ENCODE measurements around the gene JARID2.
A peak's percentile ranks its signal among the peaks of the same experiment; 100 is the strongest.

Gene JARID2

GRCh38 chr6:15408008-15408407 lies 162.1 kb downstream of the JARID2 start:
- Histone ChIP-seq H3K9me3 (ENCODE audit: control extremely low read depth in 1 of 5, control insufficient read depth in 4 of 5, insufficient read depth in 2 of 5, low read depth in 1 of 5, low read length in 4 of 5) (no peaks in the 10 kb centered on the region), H3K36me3 (ENCODE audit: control insufficient read depth in 4 of 4, insufficient read depth in 4 of 4, low read length in 3 of 4) (no peaks in the 10 kb centered on the region), H3K27ac (ENCODE audit: insufficient read depth in 1 of 2, low read depth in 1 of 2, low read length in 2 of 2, poor library complexity in 1 of 2, severe bottlenecking in 2 of 2) (no peak overlapping the region), H3K27me3 (replicated peaks in 2 of 5; ENCODE audit: control insufficient read depth in 4 of 5, insufficient read depth in 5 of 5, low read length in 4 of 5) (no peaks in the 10 kb centered on the region), H3K4me3 (ENCODE audit: control insufficient read depth in 1 of 7, extremely low read depth in 1 of 7, insufficient read depth in 4 of 7, low read depth in 2 of 7, low read length in 6 of 7) (no peak overlapping the region), H3K4me1 (ENCODE audit: control extremely low read depth in 1 of 4, control insufficient read depth in 4 of 4, insufficient read depth in 4 of 4, low read length in 3 of 4) (peaks cover 48 to 99% (median 89%) of the 10 kb centered on the region in 4 experiments)
- no peak for DNase-seq
- POLR2A ChIA-PET = interaction anchor here (1.1 kb wide), 1 partner anchor 13 kb away, joined by 3 read pairs; no protein-coding TSS in a partner anchor
- 96% methylated on average over 4 of the region's 6 CpGs for WGBS (ENCODE audit: insufficient coverage)
- CTCF ChIA-PET = no interaction called here

GRCh38 chr6:15408758-15409157 lies 162.9 kb downstream of the JARID2 start:
- no peak for DNase-seq
- CTCF ChIA-PET = interaction anchor here (1.0 to 1.5 kb wide), 2 partner anchors 8 to 24 kb away, joined by 3 to 7 read pairs; no protein-coding TSS in a partner anchor
- H3K9me3 ChIP-seq (ENCODE audit: control extremely low read depth in 1 of 5, control insufficient read depth in 4 of 5, insufficient read depth in 2 of 5, low read depth in 1 of 5, low read length in 4 of 5) = no peaks in the 10 kb centered on the region
- no peaks in the 10 kb centered on the region for H3K27me3 ChIP-seq (replicated peaks in 2 of 5; ENCODE audit: control insufficient read depth in 4 of 5, insufficient read depth in 5 of 5, low read length in 4 of 5)
- no peak overlapping the region for H3K4me3 ChIP-seq (ENCODE audit: control insufficient read depth in 1 of 7, extremely low read depth in 1 of 7, insufficient read depth in 4 of 7, low read depth in 2 of 7, low read length in 6 of 7)
- H3K36me3 ChIP-seq (ENCODE audit: control insufficient read depth in 4 of 4, insufficient read depth in 4 of 4, low read length in 3 of 4) = peaks cover 0 to 7% (median 0%) of the 10 kb centered on the region in 4 experiments
- POLR2A ChIA-PET = interaction anchor here (1.1 kb wide), 1 partner anchor 13 kb away, joined by 3 read pairs; no protein-coding TSS in a partner anchor
- WGBS (ENCODE audit: insufficient coverage) = no CpG with 5 or more reads among the region's 3 CpGs
- no peak overlapping the region for H3K27ac ChIP-seq (ENCODE audit: insufficient read depth in 1 of 2, low read depth in 1 of 2, low read length in 2 of 2, poor library complexity in 1 of 2, severe bottlenecking in 2 of 2)
- H3K4me1 ChIP-seq (ENCODE audit: control extremely low read depth in 1 of 4, control insufficient read depth in 4 of 4, insufficient read depth in 4 of 4, low read length in 3 of 4) = peaks cover 42 to 98% (median 88%) of the 10 kb centered on the region in 4 experiments

- ChIA-PET POLR2A (interaction anchor here (0.6 kb wide), 1 partner anchor 181 kb away, joined by 5 read pairs; no protein-coding TSS in a partner anchor), CTCF (interaction anchor here (0.5 to 3.0 kb wide), 4 partner anchors 9 to 232 kb away, joined by 3 to 13 read pairs (median 5); no protein-coding TSS in a partner anchor)
- 81% methylated on average over 3 of the region's 6 CpGs for WGBS (ENCODE audit: insufficient coverage)
- peaks cover 37 to 96% (median 86%) of the 10 kb centered on the region in 4 experiments for H3K4me1 ChIP-seq (ENCODE audit: control extremely low read depth in 1 of 4, control insufficient read depth in 4 of 4, insufficient read depth in 4 of 4, low read length in 3 of 4)
- no peaks in the 10 kb centered on the region for H3K27me3 ChIP-seq (replicated peaks in 2 of 5; ENCODE audit: control insufficient read depth in 4 of 5, insufficient read depth in 5 of 5, low read length in 4 of 5)
- peaks cover 0 to 7% (median 0%) of the 10 kb centered on the region in 4 experiments for H3K36me3 ChIP-seq (ENCODE audit: control insufficient read depth in 4 of 4, insufficient read depth in 4 of 4, low read length in 3 of 4)
- H3K4me3 ChIP-seq (ENCODE audit: control insufficient read depth in 1 of 7, extremely low read depth in 1 of 7, insufficient read depth in 4 of 7, low read depth in 2 of 7, low read length in 6 of 7) = no peak overlapping the region
- H3K27ac ChIP-seq (ENCODE audit: insufficient read depth in 1 of 2, low read depth in 1 of 2, low read length in 2 of 2, poor library complexity in 1 of 2, severe bottlenecking in 2 of 2) = no peak overlapping the region
- peak in 2 of 3 donors; percentile 55 to 78 for DNase-seq
- no peaks in the 10 kb centered on the region for H3K9me3 ChIP-seq (ENCODE audit: control extremely low read depth in 1 of 5, control insufficient read depth in 4 of 5, insufficient read depth in 2 of 5, low read depth in 1 of 5, low read length in 4 of 5)
Observed at GRCh38 chr6:15409301-15410125, 163.6 kb downstream of the JARID2 start.

- ChIA-PET CTCF (interaction anchor here (0.5 to 3.6 kb wide), 5 partner anchors 9 to 232 kb away, joined by 3 to 25 read pairs (median 7); no protein-coding TSS in a partner anchor), POLR2A (interaction anchor here (0.6 kb wide), 1 partner anchor 181 kb away, joined by 5 read pairs; no protein-coding TSS in a partner anchor)
- Histone ChIP-seq H3K27me3 (replicated peaks in 2 of 5; ENCODE audit: control insufficient read depth in 4 of 5, insufficient read depth in 5 of 5, low read length in 4 of 5) (no peaks in the 10 kb centered on the region), H3K27ac (ENCODE audit: insufficient read depth in 1 of 2, low read depth in 1 of 2, low read length in 2 of 2, poor library complexity in 1 of 2, severe bottlenecking in 2 of 2) (peak overlapping the region in 1 of 2 experiments; percentile 51), H3K4me3 (ENCODE audit: control insufficient read depth in 1 of 7, extremely low read depth in 1 of 7, insufficient read depth in 4 of 7, low read depth in 2 of 7, low read length in 6 of 7) (no peak overlapping the region), H3K36me3 (ENCODE audit: control insufficient read depth in 4 of 4, insufficient read depth in 4 of 4, low read length in 3 of 4) (peaks cover 0 to 7% (median 0%) of the 10 kb centered on the region in 4 experiments), H3K4me1 (ENCODE audit: control extremely low read depth in 1 of 4, control insufficient read depth in 4 of 4, insufficient read depth in 4 of 4, low read length in 3 of 4) (peaks cover 32 to 91% (median 81%) of the 10 kb centered on the region in 4 experiments), H3K9me3 (ENCODE audit: control extremely low read depth in 1 of 5, control insufficient read depth in 4 of 5, insufficient read depth in 2 of 5, low read depth in 1 of 5, low read length in 4 of 5) (no peaks in the 10 kb centered on the region)
- no peak for DNase-seq
- 98% methylated on average over 4 of the region's 5 CpGs for WGBS (ENCODE audit: insufficient coverage)
Observed at GRCh38 chr6:15410126-15410391, 164.2 kb downstream of the JARID2 start.

- CTCF ChIA-PET = interaction anchor here (0.8 to 3.6 kb wide), 7 partner anchors 9 to 103 kb away, joined by 3 to 25 read pairs (median 3); no protein-coding TSS in a partner anchor
- Histone ChIP-seq H3K4me3 (ENCODE audit: control insufficient read depth in 1 of 7, extremely low read depth in 1 of 7, insufficient read depth in 4 of 7, low read depth in 2 of 7, low read length in 6 of 7) (peak overlapping the region in 1 of 7 experiments; percentile 43), H3K27ac (ENCODE audit: insufficient read depth in 1 of 2, low read depth in 1 of 2, low read length in 2 of 2, poor library complexity in 1 of 2, severe bottlenecking in 2 of 2) (peak overlapping the region in 1 of 2 experiments; percentile 51), H3K36me3 (ENCODE audit: control insufficient read depth in 4 of 4, insufficient read depth in 4 of 4, low read length in 3 of 4) (peaks cover 0 to 7% (median 0%) of the 10 kb centered on the region in 4 experiments), H3K9me3 (ENCODE audit: control extremely low read depth in 1 of 5, control insufficient read depth in 4 of 5, insufficient read depth in 2 of 5, low read depth in 1 of 5, low read length in 4 of 5) (no peaks in the 10 kb centered on the region), H3K4me1 (ENCODE audit: control extremely low read depth in 1 of 4, control insufficient read depth in 4 of 4, insufficient read depth in 4 of 4, low read length in 3 of 4) (peaks cover 27 to 84% (median 74%) of the 10 kb centered on the region in 4 experiments), H3K27me3 (replicated peaks in 2 of 5; ENCODE audit: control insufficient read depth in 4 of 5, insufficient read depth in 5 of 5, low read length in 4 of 5) (no peaks in the 10 kb centered on the region)
- peak; percentile 38 to 86 (median 73) for DNase-seq
- POLR2A ChIA-PET = interaction anchor here (0.7 kb wide), 1 partner anchor 33 kb away, joined by 3 read pairs; no protein-coding TSS in a partner anchor
- WGBS (ENCODE audit: insufficient coverage) = 0% methylated on average over 1 of the region's 1 CpG
Observed at GRCh38 chr6:15410752-15411151, 164.9 kb downstream of the JARID2 start.

GRCh38 chr6:15411766-15412165 lies 165.9 kb downstream of the JARID2 start:
- Histone ChIP-seq H3K4me1 (ENCODE audit: control extremely low read depth in 1 of 4, control insufficient read depth in 4 of 4, insufficient read depth in 4 of 4, low read length in 3 of 4) (peaks cover 25 to 76% (median 66%) of the 10 kb centered on the region in 4 experiments), H3K27me3 (replicated peaks in 2 of 5; ENCODE audit: control insufficient read depth in 4 of 5, insufficient read depth in 5 of 5, low read length in 4 of 5) (no peaks in the 10 kb centered on the region), H3K36me3 (ENCODE audit: control insufficient read depth in 4 of 4, insufficient read depth in 4 of 4, low read length in 3 of 4) (peaks cover 0 to 9% (median under 1%) of the 10 kb centered on the region in 4 experiments), H3K27ac (ENCODE audit: insufficient read depth in 1 of 2, low read depth in 1 of 2, low read length in 2 of 2, poor library complexity in 1 of 2, severe bottlenecking in 2 of 2) (no peak overlapping the region), H3K9me3 (ENCODE audit: control extremely low read depth in 1 of 5, control insufficient read depth in 4 of 5, insufficient read depth in 2 of 5, low read depth in 1 of 5, low read length in 4 of 5) (peaks cover 0 to 1% (median 0%) of the 10 kb centered on the region in 5 experiments), H3K4me3 (ENCODE audit: control insufficient read depth in 1 of 7, extremely low read depth in 1 of 7, insufficient read depth in 4 of 7, low read depth in 2 of 7, low read length in 6 of 7) (peak overlapping the region in 3 of 7 experiments; percentile 12 to 43 (median 33))
- WGBS (ENCODE audit: insufficient coverage) = 80% methylated on average over 1 of the region's 2 CpGs
- CTCF ChIA-PET = interaction anchor here (1.3 to 3.6 kb wide), 6 partner anchors 8 to 35 kb away, joined by 3 to 25 read pairs (median 4); no protein-coding TSS in a partner anchor
- DNase-seq = peak in 2 of 3 donors; percentile 45 to 65
- POLR2A ChIA-PET = no interaction called here

Measured in common myeloid progenitor, CD34-positive (primary cell).